ENCODE data around the gene AGAP1.
"Not testable (repeated sequence)": the region's sequence is repeated elsewhere in the genome, so short reads cannot be mapped to it uniquely, and the experiment has no call there.

AGAP1 gene

DNA sequence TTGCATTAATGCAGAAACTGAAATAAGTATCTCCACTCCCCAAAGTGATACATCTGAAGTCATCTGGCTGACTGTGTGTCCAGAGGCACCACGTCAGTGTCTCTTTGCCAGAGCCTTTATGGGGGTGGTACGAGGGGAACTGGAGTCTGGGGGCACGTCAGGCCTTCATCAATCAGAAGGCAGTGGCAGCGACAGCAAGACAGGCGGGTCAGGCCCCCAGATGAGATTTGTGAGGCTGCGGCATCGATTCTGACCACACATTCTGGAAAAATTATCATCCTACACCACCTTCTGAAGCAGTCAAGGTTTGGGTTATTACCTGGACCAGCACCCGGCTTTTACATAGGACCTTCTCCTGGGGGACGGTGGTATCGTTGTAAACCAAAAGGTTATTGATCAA, 450.7 kb downstream of the AGAP1 start:
- no peak for DNase-seq (ENCODE audit: low read depth)

DNA sequence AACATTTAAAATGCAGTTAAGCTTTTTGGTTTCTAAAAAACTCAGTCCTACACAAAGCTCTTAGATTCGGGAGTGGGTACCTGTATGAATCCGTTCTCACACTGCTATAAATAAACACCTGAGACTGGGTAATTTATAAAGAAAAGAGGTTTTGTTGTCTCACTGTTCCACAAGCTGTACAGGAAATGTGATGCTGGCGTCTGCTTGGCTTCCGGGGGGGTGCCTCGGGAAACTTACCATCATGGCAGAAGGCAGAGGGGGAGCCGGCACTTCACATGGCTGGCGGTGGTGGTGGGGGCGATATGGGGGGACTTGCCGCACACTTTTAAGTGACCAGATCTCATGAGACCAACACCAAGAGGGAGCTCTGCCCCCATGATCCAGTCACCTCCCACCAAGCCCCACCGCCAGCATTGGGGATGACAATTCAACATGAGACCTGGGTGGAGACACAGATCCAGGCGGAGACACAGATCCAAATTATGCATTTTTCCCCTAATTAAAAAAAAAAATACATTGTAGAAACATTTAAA, 451.8 kb downstream of the AGAP1 start:
- no peak for DNase-seq (ENCODE audit: low read depth)

DNA sequence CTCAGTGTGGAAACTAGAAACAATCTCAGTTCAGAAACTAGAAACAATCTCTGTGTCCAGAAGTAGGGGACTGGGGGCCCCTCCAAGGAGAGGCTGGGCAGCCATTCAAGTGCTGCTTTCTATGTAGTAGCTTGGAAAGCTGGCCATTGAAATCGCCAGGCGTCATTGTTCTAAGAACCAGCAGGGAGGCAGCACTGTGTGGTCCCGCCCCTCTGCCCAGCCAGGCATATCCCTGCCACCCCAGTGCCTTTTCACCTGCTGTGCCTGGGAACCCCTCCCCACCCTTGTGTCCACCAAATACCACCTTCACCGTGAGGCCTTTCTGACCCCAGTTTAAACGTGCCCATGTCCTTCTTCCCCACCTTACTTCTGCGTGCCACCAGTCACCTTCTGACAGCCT, 452.7 kb downstream of the AGAP1 start:
- no peak for DNase-seq (ENCODE audit: low read depth)

DNA sequence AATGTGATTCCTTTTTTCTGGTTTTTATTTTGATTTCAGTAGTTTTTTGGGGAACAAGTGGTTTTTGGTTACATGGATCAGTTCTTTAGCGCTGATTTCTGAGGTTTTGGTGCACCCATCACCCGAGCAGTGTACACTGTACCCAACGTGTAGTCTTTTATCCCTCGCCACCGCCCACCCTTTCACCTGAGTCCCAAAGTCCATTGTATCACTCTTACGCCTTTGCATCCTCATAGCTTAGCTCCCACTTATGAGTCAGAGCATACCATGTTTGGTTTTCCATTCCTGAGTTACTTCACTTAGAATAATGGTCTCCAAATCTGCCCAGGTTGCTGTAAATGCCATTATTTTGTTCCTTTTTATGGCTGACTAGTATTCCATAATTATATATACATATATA, 453.2 kb downstream of the AGAP1 start:
- DNase-seq (ENCODE audit: low read depth) = not testable (repeated sequence)

DNA sequence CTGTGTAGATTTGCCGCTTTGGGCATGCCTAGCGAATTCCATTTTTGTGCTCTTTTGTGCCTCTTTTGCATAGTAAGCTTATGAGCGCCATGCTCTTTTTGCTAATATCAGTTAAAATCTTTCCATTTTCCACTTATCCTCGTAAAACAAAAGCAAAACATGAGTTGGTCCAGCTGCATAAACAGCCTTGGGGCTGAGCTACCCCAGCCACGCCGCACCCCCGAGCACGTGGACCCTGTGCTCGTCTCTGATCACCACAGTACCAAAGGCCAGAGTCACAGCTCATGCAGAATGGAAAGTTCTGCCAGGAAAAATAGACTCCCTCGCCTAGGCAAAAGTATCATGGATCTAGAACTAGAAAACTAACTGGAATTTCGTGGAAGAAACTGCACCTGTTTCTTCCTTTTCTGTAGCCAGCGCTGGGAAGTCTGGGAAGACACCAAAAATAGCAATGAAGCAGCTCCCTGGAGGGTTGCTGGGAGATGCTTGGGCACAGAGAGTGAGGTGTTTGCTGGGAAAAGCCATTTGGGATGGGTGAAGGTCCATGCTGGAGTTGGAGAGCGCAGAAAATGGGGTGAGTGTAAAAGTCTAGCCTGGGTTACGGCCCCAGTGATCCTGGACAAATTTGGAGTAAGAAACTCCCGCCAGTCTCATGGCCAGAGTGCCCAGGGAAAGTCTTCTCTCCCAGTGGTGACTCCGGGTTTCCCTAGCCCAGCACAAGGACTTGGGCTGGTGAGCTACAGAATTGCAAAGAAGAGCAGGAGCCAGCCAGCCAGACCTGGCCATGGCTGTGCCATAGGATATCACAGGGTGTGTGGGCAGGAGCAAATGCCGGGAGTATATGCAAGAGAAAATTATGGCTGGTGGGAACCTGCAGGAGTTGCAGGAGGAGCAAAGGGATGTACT, 456.0 kb downstream of the AGAP1 start:
- DNase-seq (ENCODE audit: low read depth) = no peak

DNA sequence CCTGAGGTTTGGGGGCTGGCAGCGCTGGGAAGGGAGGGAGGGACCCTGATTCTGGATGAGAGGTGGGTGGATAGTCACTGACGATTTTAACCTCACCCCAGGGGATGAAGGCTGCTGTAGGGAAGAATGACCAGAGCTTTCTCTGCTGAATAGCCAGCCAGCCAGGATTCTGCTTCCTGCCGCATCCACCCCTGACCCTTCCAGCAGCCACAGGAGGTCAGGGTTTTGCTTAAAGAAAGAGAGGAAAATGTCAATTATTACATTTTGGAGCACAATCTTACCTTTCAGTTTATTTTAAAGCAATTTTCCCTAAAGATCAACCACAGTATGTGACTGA, 456.6 kb downstream of the AGAP1 start:
- no peak for DNase-seq (ENCODE audit: low read depth)

DNA sequence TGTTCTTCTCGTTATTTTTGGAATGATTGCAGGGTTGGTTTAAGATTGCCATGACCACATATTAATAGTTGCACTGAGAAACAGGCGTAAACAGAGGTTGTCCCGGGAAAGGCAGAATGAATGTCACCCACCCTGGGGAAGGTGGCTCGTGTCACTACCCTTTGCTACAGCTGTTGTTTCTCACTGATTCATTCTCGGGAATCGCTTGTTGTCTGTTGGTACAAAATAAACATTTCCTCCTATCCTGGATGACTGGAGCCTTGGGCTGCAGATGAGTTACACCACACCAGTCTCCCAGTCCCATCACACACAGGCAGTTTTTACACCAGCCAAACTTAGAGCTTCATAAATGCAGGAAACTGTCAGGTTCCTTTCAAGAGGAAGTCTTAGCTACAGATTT, 457.6 kb downstream of the AGAP1 start:
- DNase-seq (ENCODE audit: low read depth) = no peak

DNA sequence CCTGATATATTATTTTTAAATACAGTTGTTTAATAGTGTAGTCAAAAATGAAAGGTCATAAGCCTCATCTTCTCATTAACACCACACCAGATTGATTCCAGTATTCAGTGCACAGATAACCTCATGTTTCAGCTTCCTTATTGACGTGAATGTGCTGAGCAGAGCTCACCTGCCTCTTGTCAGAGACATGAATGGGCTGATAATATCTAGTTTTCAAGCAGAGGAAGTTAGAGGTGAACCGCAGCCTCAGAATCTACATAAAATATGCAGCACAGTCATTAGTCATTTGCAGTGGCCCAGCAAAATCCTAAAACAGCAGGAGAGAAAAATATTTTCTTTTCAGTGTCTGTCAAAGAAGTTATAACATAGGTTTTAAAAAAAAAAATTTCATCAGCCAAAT, 458.1 kb downstream of the AGAP1 start:
- DNase-seq (ENCODE audit: low read depth) = no peak

DNA sequence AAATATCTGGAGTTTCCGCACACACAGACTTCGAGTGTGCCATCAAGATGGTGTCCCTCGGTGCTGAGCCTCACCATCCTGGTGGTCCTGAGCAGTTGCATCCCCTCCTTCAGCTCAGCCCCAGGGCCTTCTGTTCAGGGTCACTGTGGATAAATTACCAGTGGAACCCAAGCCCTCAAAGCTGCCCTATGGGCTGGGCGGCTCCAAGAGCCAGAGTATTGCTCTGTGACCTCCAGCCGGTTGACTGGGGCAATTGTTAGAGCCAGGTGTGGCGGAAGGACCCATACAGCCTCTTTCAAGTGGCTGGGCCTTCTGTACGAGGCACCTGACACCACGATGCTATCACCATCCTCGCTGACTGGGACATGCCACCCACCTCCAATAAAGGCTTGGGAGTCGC, 458.9 kb downstream of the AGAP1 start:
- no peak for DNase-seq (ENCODE audit: low read depth)

DNA sequence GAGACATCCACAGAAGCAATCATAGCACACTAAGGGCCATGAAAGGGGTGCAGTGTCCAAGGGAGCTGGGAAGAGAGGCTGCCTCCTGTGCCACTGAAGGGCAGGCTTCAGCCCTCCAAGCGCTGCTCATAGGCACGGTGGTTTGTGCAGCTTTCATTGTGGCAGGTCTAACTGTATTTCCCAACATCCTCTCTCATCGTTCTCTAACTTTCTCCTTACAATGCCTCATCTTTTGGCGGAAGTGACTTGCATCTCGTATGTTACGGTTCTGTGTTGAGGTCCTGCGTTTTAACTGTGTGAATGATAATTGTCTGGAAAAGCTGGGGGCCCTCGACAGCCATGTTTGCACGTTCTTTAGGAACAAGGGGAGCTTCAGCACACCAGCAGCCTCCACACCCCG, 460.4 kb downstream of the AGAP1 start:
- no peak for DNase-seq (ENCODE audit: low read depth)

DNA sequence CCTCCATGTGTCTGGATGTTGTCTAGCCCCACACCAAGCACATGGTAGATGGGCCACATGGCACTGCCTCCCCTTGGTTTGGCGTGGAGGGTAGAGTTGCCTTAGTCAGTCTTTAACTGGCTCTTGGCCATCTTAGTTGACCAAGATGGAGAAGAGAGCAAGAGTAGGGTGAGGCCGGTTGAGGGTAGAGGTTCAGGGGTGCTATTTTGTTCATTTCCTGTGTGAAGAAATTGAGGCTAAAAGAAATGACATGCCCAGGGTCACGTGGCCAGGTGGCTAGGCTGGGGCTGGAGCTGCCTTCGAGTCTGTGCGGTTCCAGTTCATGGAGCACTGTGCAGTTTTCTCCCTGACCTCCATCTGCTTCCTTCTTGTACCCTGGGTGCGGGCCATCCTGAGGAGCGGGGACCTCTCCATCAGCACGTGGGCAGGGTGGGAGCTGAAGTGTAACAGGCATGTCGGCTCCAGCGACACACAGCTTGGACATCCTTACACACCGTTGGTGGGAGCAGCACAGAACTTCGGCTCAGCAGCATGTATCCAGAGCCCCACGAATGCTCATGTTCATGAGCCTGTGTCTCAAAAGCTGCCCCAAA, 461.1 kb downstream of the AGAP1 start:
- no peak for DNase-seq (ENCODE audit: low read depth)

DNA sequence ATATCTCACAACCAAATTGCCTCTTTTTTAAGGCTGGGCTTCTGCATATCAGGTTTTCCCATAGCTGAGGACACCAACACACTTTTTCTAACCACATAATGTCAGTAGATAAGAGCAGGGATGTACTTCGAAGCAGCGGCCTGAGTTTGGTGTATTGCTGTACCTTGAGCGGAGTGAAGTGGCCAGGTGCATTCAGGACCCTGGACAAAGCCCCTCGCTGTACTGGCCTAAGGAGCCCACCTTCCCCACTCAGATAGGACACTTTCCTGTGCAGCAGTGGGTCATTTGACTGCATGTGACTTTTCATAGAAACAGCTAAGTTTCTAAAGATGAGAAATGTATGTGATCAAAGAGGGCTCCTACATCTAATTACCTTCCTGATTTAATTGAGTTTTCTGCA, 461.8 kb downstream of the AGAP1 start:
- no peak for DNase-seq (ENCODE audit: low read depth)

DNA sequence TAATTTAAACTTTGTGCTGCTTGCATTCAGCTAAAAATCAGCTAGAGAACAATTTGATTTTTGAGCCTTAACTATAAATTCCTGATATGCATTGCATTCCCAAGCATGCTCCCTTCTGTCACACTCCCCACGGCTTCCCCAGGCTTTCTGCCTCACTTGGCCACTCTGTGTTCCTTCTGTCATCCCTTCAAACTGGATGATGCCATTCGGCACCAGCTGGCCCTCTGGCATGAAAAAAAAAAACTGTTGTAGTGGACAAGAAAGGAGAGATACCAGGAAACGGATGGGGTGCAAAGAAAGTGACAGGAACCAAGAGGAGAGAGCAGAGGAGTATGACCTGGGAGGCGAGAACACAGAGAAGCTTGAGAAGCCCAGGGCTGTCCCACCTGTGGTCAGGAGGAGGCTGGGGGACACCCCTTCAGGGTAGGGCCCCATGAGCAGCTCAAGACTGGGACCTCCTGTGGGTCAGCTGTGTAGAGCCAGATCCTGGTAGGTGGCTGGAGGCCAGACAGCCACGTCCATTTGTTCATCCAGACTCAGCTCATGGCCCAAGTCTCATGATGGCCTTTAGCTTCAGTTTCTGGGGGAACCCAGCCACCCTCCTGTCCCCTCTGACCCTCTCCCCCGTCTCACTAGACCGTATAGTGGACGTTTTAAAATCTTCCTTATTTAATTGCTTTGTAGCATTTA, 462.6 kb downstream of the AGAP1 start:
- DNase-seq (ENCODE audit: low read depth) = no peak

DNA sequence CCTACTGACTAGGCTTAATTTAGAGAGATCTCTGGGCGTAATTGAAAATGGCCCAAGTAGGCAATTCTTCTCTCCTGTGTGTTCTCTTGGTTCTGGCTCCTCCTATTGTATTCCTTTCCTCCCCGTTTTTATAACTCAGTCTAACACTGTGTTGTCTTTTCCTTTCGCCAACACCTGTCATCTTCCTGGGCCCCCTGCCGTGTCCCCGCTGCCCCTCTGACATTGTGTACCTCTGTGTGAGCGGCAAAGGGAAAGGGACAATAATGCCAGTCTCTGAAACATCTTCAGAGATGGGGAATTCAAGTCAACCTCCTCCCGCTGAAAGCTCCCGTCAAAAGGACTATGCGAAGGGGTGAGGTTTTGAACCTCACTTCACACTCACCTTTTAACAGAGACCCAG, 463.4 kb downstream of the AGAP1 start:
- DNase-seq (ENCODE audit: low read depth) = no peak

DNA sequence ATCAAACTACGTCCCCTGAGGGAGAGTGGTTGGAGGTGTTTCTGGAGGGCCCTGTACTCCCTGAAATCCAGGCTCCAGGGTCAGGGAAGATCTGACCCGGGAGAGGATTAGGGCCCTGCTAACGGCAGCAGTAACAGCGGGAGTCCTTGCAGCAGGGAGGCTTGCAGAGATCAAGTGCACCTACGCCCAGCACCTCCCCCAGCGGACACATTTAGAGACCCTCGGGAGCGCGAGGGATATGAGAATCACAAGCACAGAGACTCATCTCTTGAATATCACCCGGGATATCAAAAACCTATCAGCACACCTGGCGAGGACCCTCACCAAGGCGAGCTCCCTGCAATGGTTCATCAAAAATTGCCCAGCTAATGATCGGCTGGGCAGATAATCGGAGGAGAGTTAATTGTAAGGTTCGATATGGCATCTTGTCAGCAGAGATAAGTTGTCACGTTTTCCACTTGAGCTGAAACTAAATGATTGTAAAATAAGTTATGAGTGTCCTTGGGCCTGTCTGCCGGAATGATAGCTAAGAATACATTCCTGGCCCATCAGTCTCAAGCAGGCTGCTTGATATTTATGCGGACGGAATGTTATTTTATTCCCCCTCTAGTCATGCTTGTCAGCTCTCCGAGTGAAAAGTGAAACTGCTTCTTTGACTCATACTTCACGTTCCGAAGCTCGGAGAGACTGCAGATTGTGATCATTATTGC, 464.5 kb downstream of the AGAP1 start:
- DNase-seq (ENCODE audit: low read depth) = no peak

DNA sequence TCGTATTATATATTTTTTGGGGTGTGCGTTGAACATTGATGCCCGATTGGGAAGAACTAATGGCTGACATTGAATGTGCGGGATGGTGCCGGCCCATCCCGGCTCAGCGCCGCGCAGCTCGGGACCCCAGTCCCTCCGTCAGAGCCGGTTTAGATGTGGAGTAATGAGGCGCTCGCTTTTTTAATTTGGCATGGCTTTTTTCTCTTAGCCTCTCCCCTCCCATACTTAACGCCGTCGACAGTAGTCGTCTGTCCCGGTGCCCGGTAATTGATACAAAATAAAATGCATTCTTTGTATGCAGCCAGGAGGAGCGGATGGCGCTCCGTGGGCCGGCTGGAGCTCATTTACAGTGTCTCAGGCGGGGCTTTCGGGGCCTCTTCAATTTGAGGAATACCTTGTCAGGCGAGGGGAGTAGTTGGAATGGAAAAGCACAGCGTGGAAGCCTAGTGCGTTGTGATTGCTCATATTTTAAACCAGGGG, 465.1 kb downstream of the AGAP1 start:
- DNase-seq (ENCODE audit: low read depth) = no peak

DNA sequence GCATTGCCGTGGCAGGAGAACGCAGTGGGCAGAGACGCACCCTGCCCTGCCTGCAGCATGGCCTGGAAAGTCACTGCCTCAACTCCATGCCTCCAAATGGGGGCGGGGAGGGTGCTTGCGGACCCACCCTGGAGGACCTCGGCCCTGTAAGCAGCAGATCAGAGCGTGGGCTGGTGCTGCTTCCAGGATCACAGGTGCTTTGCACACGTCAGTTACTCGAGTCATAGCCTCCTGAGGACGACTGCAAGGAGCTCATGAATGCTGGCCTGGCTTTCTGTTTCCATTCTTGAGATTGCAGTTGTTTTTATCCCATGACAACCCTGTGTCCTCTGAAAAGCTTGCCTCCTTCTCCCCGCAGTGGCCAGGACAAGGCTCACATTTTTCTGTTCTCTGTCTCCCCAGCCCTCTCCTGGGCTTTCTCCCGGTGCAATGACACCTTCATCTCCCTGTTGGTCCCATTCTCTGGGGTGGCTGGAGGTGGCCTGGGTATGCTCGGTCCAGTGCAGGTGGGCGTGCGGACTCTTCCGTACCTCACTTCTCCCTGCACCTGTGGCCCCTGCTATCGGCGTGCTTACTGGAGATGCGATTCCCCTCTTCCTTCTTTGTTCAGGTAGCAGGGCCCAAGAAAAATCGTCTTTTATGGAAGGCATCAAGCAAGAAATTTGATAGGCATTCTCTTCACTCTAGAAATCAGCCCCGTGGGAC, 466.3 kb downstream of the AGAP1 start:
- DNase-seq (ENCODE audit: low read depth) = no peak

DNA sequence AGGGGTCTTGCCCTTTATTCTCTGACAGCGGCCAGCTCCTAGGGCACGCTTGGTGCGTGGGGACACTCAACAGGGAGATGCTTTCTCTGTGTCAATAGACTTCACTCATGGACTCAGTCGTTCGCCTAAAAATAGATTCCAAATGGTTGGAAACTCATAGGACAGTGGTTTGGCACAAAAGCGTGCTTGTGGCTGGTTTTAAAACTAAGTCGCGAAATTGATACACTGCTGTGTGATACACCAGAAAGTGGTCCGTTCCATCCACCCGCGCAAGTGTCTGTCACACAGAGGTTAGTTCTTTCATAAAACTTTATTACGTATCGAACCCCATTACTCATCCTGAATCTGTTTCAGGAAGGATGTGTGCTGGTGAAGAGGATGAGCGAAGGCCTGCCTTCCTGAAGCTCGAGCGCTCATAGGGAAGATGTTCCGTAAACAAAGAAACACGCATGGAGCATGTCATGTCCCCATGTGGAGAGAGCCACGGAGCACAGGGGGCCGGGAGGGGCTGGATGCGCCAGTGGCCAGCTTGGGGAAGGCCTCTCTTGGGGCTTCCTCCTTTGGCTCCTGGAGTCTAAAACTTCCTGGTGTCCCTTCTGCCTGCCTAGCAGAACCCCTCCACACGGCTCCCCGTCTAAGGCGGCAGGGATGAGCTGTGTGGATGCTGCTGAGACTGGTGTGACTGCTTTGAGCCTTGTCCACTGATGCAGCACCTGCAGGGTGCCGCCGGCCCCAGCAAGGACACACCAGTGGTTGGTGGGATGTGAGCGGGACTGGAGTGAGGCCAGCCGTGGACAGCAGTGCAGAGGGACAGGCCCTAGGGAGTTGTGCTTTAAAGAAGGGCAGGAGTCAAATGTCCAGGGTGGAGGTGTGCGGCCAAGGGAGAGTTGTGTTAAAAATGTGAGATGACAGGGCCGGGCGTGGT, 467.1 kb downstream of the AGAP1 start:
- DNase-seq (ENCODE audit: low read depth) = no peak

DNA sequence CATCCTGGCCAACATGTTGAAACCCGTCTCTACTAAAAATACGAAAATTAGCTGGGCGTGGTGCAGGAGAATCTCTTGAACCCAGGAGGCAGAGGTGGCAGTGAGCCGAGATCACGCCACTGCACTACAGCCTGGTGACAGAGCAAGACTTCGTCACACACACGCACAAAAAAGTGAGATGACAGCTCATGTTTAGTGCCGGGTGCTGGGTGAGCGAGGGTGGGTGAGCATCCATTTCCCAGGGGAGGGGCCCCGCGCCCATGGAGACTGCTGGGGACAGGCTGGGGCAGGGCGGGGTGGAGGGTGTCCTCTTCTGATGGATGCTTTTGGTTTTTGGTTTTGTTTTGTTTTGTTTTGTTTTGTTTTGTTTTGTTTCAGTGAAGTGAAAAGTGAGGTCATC, 467.9 kb downstream of the AGAP1 start:
- no peak for DNase-seq (ENCODE audit: low read depth)

DNA sequence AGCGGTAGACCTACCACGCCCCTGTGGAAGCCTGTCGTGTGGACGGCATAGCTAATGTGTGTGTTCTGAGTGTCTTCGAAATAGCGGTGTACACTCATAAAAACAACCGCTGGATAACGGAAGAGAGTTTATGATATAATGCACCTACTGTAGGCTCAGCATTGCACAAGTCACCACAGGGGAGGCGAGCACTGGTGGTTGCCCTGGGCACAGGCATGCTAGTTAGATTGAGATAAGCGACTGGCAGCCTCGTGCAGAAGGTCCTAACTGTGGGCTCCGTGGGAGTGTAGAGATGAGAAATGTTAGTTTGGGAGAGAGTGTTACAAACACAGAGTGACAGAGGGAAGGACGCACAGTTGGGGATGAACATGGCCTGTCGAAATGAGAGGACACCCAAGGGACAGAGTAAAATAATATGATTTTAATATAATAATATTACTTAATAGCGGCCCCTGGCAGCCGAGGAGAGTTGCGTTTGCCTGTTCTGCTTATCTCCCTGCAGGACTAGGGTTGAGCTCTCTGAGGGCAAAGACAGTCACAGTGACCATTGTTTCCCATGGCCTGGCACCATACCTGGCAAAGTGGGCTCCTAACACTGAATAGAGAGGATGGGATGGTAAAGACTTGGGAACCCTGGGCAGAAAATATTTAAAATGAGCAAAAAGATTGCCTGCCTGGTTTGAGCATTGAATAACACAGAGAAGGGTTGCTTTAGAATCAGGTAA, 470.2 kb downstream of the AGAP1 start:
- no peak for DNase-seq (ENCODE audit: low read depth)
